IMR-90 (cell line): Measurements from ENCODE around the gene STRIP2. TPM values are rescaled to one million over a fixed set of nuclear protein-coding genes. Genes with fewer than 3 reads are reported as not detected.

Experiments used
- ATAC-seq: fragments of 200-7000 bp; cut with Tn5 transposase; 2 replicates; pipeline ENCODE4 v1.9.1; 2020; ENCODE audit warnings: low read depth, mild to moderate bottlenecking, moderate library complexity
- BruUV-seq: library from RNA; stranded (reverse); fragments of 400-500 nt; replicated peaks from 2 replicates; lab custom pipeline; 2021; lab: Mats Ljungman, UMichigan
- CTCF ChIA-PET: fragments of 300-600 bp; formaldehyde crosslinking; extraction: SDS; loops from one replicate; lab custom pipeline; 2021; ENCODE audit warnings: antibody characterized with exemption; lab: Yijun Ruan, JAX
- POLR2A ChIA-PET: fragments of 300-600 bp; sonication (Branson Sonifier 250); formaldehyde crosslinking; loops from one replicate; lab custom pipeline; 2022; ENCODE audit warnings: antibody characterized with exemption; ENCODE audit not compliant: unreplicated experiment; lab: Charles Lee
- DNase-seq: peaks from one replicate; pipeline ENCODE4 v3.0.0; 2013
- H2AFZ ChIP-seq: replicated peaks from 2 replicates; pipeline ENCODE3; 2013; ENCODE audit warnings: low read length, mild to moderate bottlenecking; ENCODE audit not compliant: poor library complexity
- H2AK5ac ChIP-seq: 2 replicates; pipeline ENCODE4 v1.6.1; 2013; ENCODE audit warnings: low read depth, low read length, inconsistent platforms
- H2AK9ac ChIP-seq: replicated peaks from 2 replicates; pipeline ENCODE3; 2013; ENCODE audit warnings: mild to moderate bottlenecking, low read depth, low read length, moderate library complexity; ENCODE audit not compliant: poor library complexity
- H2BK120ac ChIP-seq: 2 replicates; pipeline ENCODE4 v1.6.1; 2013; ENCODE audit warnings: low read depth, low read length, inconsistent platforms
- H2BK15ac ChIP-seq: 3 replicates; pipeline ENCODE4 v1.6.1; 2013; ENCODE audit warnings: low read depth, low read length, inconsistent platforms
- H2BK20ac ChIP-seq: 2 replicates; pipeline ENCODE4 v1.6.1; 2013; ENCODE audit warnings: low read depth, mild to moderate bottlenecking, inconsistent platforms, low read length, moderate library complexity
- H2BK5ac ChIP-seq: 2 replicates; pipeline ENCODE4 v1.6.1; 2013; ENCODE audit warnings: mild to moderate bottlenecking, low read depth, low read length, inconsistent platforms; ENCODE audit not compliant: poor library complexity, severe bottlenecking
- H3K14ac ChIP-seq: replicated peaks from 2 replicates; pipeline ENCODE4 v1.6.1; 2013; ENCODE audit warnings: low read depth, low read length, inconsistent platforms
- H3K18ac ChIP-seq: 2 replicates; pipeline ENCODE4 v1.6.1; 2013; ENCODE audit warnings: low read depth, low read length, control low read depth
- H3K23ac ChIP-seq: 2 replicates; pipeline ENCODE4 v1.6.1; 2013; ENCODE audit warnings: low read depth, low read length, inconsistent platforms
- H3K27ac ChIP-seq: 2 replicates; pipeline ENCODE4 v1.5.1; 2013; ENCODE audit warnings: mild to moderate bottlenecking, control low read depth, low read length; ENCODE audit not compliant: insufficient read depth
- H3K27me3 ChIP-seq: 2 replicates; pipeline ENCODE4 v1.6.1; 2013; ENCODE audit warnings: low read length; ENCODE audit not compliant: control insufficient read depth, insufficient read depth
- H3K36me3 ChIP-seq: 2 replicates; pipeline ENCODE4 v1.6.1; 2013; ENCODE audit warnings: low read length, mixed read lengths; ENCODE audit not compliant: control insufficient read depth, insufficient read depth
- H3K4ac ChIP-seq: 2 replicates; pipeline ENCODE4 v1.6.1; 2013; ENCODE audit warnings: low read depth, low read length, inconsistent platforms
- H3K4me1 ChIP-seq: 2 replicates; pipeline ENCODE4 v1.6.1; 2013; ENCODE audit warnings: low read length, mixed read lengths; ENCODE audit not compliant: control insufficient read depth, insufficient read depth
- H3K4me2 ChIP-seq: 2 replicates; pipeline ENCODE4 v1.6.1; 2013; ENCODE audit warnings: low read depth, mild to moderate bottlenecking, control low read depth, low read length, moderate library complexity
- H3K4me3 ChIP-seq: 2 replicates; pipeline ENCODE4 v1.5.1; 2013; ENCODE audit warnings: low read depth, mild to moderate bottlenecking, control low read depth, low read length, moderate library complexity; ENCODE audit not compliant: insufficient read depth
- H3K56ac ChIP-seq: 2 replicates; pipeline ENCODE4 v1.6.1; 2013; ENCODE audit warnings: low read length, inconsistent platforms; ENCODE audit not compliant: insufficient read depth; ENCODE audit errors: extremely low read depth
- H3K79me1 ChIP-seq, 2 experiments: 2 replicates each; pipeline ENCODE4 v1.6.1; 2013; ENCODE audit warnings: low read length in 2 of 2, inconsistent platforms in 1 of 2, low read depth in 1 of 2
- H3K9ac ChIP-seq: 2 replicates; pipeline ENCODE4 v1.6.1; 2013; ENCODE audit warnings: low read depth, low read length, control low read depth
- H3K9me1 ChIP-seq: 2 replicates; pipeline ENCODE4 v1.6.1; 2013; ENCODE audit warnings: low read length, inconsistent platforms; ENCODE audit not compliant: insufficient read depth
- H3K9me3 ChIP-seq: 2 replicates; pipeline ENCODE4 v1.6.1; 2013; ENCODE audit warnings: low read length; ENCODE audit not compliant: control insufficient read depth, insufficient read depth
- H4K20me1 ChIP-seq: 2 replicates; pipeline ENCODE4 v1.6.1; 2013; ENCODE audit warnings: low read length, inconsistent platforms; ENCODE audit not compliant: insufficient read depth
- H4K5ac ChIP-seq: 2 replicates; pipeline ENCODE4 v1.6.1; 2013; ENCODE audit warnings: mild to moderate bottlenecking, low read depth, low read length, control low read depth
- H4K8ac ChIP-seq, 2 experiments: 2 replicates each; pipeline ENCODE4 v1.6.1; 2013; ENCODE audit warnings: low read depth in 2 of 2, low read length in 2 of 2, control low read depth in 1 of 2, inconsistent platforms in 1 of 2
- H4K91ac ChIP-seq: 2 replicates; pipeline ENCODE4 v1.6.1; 2013; ENCODE audit warnings: low read depth, low read length, inconsistent platforms; ENCODE audit not compliant: insufficient read depth
- BHLHE40 ChIP-seq: fragments of 150-350 bp; IDR thresholded peaks from 2 replicates; pipeline ENCODE4 v1.6.1; 2016; ENCODE audit warnings: mild to moderate bottlenecking, low read depth, low read length
- ELK1 ChIP-seq: fragments of 150-350 bp; IDR thresholded peaks from 2 replicates; pipeline ENCODE4 v1.6.1; 2016; ENCODE audit warnings: low read depth, mild to moderate bottlenecking, low read length, moderate library complexity, borderline replicate concordance
- MAZ ChIP-seq: IDR thresholded peaks from 2 replicates; pipeline ENCODE4 v1.6.1; 2012; ENCODE audit warnings: low read depth, mild to moderate bottlenecking, low read length, improper control_type of control experiment, moderate library complexity, borderline replicate concordance
- RAD21 ChIP-seq: IDR thresholded peaks from 2 replicates; pipeline ENCODE4 v1.6.1; 2012; ENCODE audit warnings: low read length, improper control_type of control experiment
- RFX5 ChIP-seq: IDR thresholded peaks from 2 replicates; pipeline ENCODE4 v1.8.0; 2012; ENCODE audit warnings: low read depth, mild to moderate bottlenecking, low read length, moderate library complexity
- dilution Hi-C: fragments of 300-500 bp; cut with HindIII; formaldehyde crosslinking; loops from one replicate; pipeline ENCODE4 v1.14.3; 2018; ENCODE audit warnings: low sequenced_read_pairs; ENCODE audit not compliant: unreplicated experiment
- in situ Hi-C: fragments of 300-500 bp; cut with MboI; formaldehyde crosslinking; loops from 3 replicates; pipeline ENCODE4 v1.14.3; 2019; ENCODE audit warnings: low sequenced_read_pairs, inconsistent platforms, mixed read lengths
- intact Hi-C: fragments of 100-400 bp; cut with micrococcal nuclease; formaldehyde crosslinking; loops from 2 replicates; pipeline ENCODE4 v1.10.0; 2022
- polyA plus RNA-seq, 3 experiments: library from polyadenylated mRNA; depleted of rRNA; stranded (reverse); fragments of >200 nt; gene quantifications; 2 replicates each; pipeline ENCODE4 v1.2.3, GENCODE V29; 2012; ENCODE audit warnings: low replicate concordance in 1 of 3
- total RNA-seq: library from RNA; depleted of rRNA; stranded (reverse); fragments of >200 nt; gene quantifications from 2 replicates; pipeline ENCODE4 v1.2.3, GENCODE V29; 2012

STRIP2 gene
- total and polyA plus RNA-seq, 2 of the 4 experiments (the other 2 are of a cell fraction), result 1.8 to 3.0 TPM

- no peak overlapping the region for H3K14ac ChIP-seq
- CTCF ChIA-PET, result interaction anchor here (4.1 kb wide), 1 partner anchor 102 kb away, joined by 16 read pairs; no protein-coding TSS in a partner anchor
- DNase-seq, result no peak
Observed at GRCh38 chr7:129469930-129470329, 35.7 kb downstream of the STRIP2 start.

More at GRCh38 chr7:129469930-129470329, 35.7 kb downstream of the STRIP2 start:
- intact Hi-C loops (no loop called here), dilution Hi-C loops (no loop called here), in situ Hi-C loops (loop anchor here (5.0 kb wide), 1 partner anchor 253 kb away; no protein-coding TSS in a partner anchor)
- H3K9me3 ChIP-seq, result no peaks in the 10 kb centered on the region
- no peak overlapping the region for H2AK5ac ChIP-seq
- no peak overlapping the region for H3K9ac ChIP-seq
- H3K79me1 ChIP-seq, result no peaks in the 10 kb centered on the region
- no peak for ATAC-seq
- no peak overlapping the region for H2BK120ac ChIP-seq
- BruUV-seq, result no TSS peak
- no peak overlapping the region for H2AK9ac ChIP-seq
- no peak overlapping the region for H3K27ac ChIP-seq
- H4K20me1 ChIP-seq, result no peaks in the 10 kb centered on the region
- no peaks in the 10 kb centered on the region for H3K27me3 ChIP-seq
- no peak overlapping the region for H3K56ac ChIP-seq
- no peak overlapping the region for H4K8ac ChIP-seq
- POLR2A ChIA-PET, result no interaction called here
- no peak overlapping the region for H3K4me3 ChIP-seq
- H3K4me1 ChIP-seq, result peaks cover 1% of the 10 kb centered on the region; the same call in 1 of the 2 replicates
- H2BK20ac ChIP-seq, result no peak overlapping the region
- H3K36me3 ChIP-seq, result no peaks in the 10 kb centered on the region; the same call in 1 of the 2 replicates
- no peak overlapping the region for H3K18ac ChIP-seq
- no peak overlapping the region for H3K4me2 ChIP-seq
- no peak overlapping the region for H2BK5ac ChIP-seq
- H3K4ac ChIP-seq, result no peak overlapping the region
- no peak overlapping the region for H2AFZ ChIP-seq
- H2BK15ac ChIP-seq, result no peak overlapping the region
- H3K23ac ChIP-seq, result no peak overlapping the region
- no peak overlapping the region for H4K91ac ChIP-seq
- no peak overlapping the region for H4K5ac ChIP-seq
- no peaks in the 10 kb centered on the region; the same call in 1 of the 2 replicates for H3K9me1 ChIP-seq
- TF ChIP-seq BHLHE40 (no peak), ELK1 (no peak), RFX5 (no peak), RAD21 (no peak), MAZ (no peak)
